ENCODE data around the gene DYNLT2B.
"Not testable (repeated sequence)": the region's sequence is repeated elsewhere in the genome, so short reads cannot be mapped to it uniquely, and the experiment has no call there.

Gene DYNLT2B

DNA sequence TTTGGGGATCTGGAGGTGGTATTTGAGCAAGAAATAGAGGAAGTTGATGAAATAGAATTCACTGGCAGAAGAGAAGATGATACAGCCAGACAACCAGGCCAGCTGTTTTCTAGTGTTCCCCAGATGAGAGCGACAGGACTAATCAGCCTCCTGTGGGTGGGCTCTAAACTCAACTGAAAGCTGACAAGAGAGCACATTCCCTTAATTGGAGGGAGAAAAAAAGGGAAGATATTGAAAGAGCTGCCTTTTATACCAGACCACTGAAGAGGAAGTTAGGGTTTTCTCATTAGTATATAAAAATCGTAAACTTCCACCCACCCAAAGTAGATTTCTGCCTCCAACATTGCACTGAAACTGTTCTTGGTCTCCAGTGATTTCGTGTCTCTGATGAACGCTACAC is 26.6 kb upstream of the DYNLT2B start:
- no peak for ATAC-seq

DNA sequence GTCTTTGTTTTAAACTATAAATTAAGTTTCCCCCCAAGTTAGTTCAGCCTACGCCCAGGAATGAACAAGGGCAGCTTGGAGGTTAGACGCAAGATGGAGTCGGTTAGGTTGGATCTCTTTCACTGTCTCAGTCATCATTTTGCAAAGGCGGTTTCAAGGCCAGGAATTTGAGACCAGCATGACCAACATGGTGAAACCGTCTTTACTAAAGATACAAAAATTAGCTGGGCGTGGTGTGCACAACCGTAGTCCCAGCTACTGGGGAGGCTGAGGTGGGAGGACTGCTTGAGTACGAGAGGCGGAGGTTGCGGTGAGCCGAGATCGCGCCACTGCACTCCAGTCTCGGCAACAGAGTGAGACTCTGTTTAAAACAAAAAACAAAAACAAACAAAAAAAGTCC is 25.9 kb upstream of the DYNLT2B start:
- ATAC-seq, result not testable (repeated sequence)

More for the DNA sequence above, 26.6 kb upstream of the DYNLT2B start:
- TF ChIP-seq GLIS3 (CRISPR knock-in tag; IDR thresholded peaks at IDR 0.05) (no peak), ZFP30 (CRISPR knock-in tag; IDR thresholded peaks at IDR 0.05) (no peak), ISL1 (CRISPR knock-in tag; IDR thresholded peaks at IDR 0.05) (no peak), RARB (CRISPR knock-in tag; IDR thresholded peaks at IDR 0.05) (no peak), TOX (CRISPR knock-in tag; IDR thresholded peaks at IDR 0.05; ENCODE audit: borderline replicate concordance) (no peak), ZC3H10 (CRISPR knock-in tag; IDR thresholded peaks at IDR 0.05) (no peak), ZNF8 (CRISPR knock-in tag; IDR thresholded peaks at IDR 0.05) (no peak), ARNTL (CRISPR knock-in tag; IDR thresholded peaks at IDR 0.05; ENCODE audit: borderline replicate concordance, low read depth) (no peak), OSR1 (CRISPR knock-in tag; IDR thresholded peaks at IDR 0.05) (no peak), TCF4 (CRISPR knock-in tag; IDR thresholded peaks at IDR 0.05; ENCODE audit: borderline replicate concordance) (no peak), PPARA (CRISPR knock-in tag; IDR thresholded peaks at IDR 0.05; ENCODE audit: borderline replicate concordance) (no peak), ZNF70 (CRISPR knock-in tag; IDR thresholded peaks at IDR 0.05) (no peak), CSDC2 (CRISPR knock-in tag; IDR thresholded peaks at IDR 0.05) (no peak), SNAI2 (CRISPR knock-in tag; IDR thresholded peaks at IDR 0.05) (no peak)
- TF ChIP-seq, protein P1, sequence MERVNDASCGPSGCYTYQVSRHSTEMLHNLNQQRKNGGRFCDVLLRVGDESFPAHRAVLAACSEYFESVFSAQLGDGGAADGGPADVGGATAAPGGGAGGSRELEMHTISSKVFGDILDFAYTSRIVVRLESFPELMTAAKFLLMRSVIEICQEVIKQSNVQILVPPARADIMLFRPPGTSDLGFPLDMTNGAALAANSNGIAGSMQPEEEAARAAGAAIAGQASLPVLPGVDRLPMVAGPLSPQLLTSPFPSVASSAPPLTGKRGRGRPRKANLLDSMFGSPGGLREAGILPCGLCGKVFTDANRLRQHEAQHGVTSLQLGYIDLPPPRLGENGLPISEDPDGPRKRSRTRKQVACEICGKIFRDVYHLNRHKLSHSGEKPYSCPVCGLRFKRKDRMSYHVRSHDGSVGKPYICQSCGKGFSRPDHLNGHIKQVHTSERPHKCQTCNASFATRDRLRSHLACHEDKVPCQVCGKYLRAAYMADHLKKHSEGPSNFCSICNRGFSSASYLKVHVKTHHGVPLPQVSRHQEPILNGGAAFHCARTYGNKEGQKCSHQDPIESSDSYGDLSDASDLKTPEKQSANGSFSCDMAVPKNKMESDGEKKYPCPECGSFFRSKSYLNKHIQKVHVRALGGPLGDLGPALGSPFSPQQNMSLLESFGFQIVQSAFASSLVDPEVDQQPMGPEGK (CRISPR knock-in tag; IDR thresholded peaks at IDR 0.05; ENCODE audit: borderline replicate concordance), result no peak
- TF ChIP-seq, protein P2, sequence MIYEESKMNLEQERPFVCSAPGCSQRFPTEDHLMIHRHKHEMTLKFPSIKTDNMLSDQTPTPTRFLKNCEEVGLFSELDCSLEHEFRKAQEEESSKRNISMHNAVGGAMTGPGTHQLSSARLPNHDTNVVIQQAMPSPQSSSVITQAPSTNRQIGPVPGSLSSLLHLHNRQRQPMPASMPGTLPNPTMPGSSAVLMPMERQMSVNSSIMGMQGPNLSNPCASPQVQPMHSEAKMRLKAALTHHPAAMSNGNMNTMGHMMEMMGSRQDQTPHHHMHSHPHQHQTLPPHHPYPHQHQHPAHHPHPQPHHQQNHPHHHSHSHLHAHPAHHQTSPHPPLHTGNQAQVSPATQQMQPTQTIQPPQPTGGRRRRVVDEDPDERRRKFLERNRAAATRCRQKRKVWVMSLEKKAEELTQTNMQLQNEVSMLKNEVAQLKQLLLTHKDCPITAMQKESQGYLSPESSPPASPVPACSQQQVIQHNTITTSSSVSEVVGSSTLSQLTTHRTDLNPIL (CRISPR knock-in tag; IDR thresholded peaks at IDR 0.05; ENCODE audit: low read depth), result no peak
- TF ChIP-seq, protein P3, sequence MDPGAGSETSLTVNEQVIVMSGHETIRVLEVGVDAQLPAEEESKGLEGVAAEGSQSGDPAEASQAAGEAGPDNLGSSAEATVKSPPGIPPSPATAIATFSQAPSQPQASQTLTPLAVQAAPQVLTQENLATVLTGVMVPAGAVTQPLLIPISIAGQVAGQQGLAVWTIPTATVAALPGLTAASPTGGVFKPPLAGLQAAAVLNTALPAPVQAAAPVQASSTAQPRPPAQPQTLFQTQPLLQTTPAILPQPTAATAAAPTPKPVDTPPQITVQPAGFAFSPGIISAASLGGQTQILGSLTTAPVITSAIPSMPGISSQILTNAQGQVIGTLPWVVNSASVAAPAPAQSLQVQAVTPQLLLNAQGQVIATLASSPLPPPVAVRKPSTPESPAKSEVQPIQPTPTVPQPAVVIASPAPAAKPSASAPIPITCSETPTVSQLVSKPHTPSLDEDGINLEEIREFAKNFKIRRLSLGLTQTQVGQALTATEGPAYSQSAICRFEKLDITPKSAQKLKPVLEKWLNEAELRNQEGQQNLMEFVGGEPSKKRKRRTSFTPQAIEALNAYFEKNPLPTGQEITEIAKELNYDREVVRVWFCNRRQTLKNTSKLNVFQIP (CRISPR knock-in tag; IDR thresholded peaks at IDR 0.05; ENCODE audit: borderline replicate concordance, low read depth), result no peak

DNA sequence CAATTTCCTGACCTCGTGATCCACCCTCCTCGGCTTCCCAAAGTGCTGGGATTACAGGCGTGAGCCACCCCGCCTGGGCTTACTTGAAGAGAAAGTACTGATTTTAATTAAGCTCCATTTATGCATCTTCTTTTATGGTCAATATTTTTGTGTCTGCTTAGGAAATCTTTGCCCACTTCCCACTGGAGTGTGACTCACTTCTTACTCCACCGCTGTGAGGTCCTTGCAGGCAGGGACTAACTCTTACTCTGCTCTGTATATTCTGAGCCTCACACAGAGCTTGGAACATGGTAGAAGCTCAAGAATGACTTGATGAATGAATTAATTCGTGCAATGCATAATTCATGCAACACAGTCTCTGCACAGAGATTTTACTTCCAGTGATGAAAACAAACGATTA is 23.1 kb upstream of the DYNLT2B start:
- 0 out of 3 replicates have a peak, but pooled peaks have one; percentile 21 for ATAC-seq

DNA sequence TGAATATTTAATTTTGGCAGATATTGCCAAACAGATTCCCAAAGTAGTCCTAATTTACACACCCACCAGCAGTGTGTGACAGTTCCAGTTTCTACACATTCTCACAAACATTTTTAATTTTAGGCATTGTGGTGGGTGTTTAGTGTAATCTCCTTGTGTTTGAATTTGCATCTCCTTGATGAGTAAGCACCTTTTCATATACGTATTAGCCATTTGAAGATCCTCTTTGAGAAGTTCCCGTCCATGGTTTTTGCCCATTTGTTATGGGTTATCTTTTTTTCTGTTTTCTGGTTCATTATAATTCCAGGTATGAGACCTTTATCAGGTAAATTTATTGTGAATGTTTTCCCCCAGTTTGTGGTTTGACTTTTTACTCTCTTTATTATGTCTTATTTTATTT is 22.4 kb upstream of the DYNLT2B start:
- no peak for ATAC-seq
- TF ChIP-seq, protein P3 (CRISPR knock-in tag; IDR thresholded peaks at IDR 0.05; ENCODE audit: borderline replicate concordance, low read depth), result no peak
- TF ChIP-seq, protein P2 (CRISPR knock-in tag; IDR thresholded peaks at IDR 0.05; ENCODE audit: low read depth), result no peak
- no peak for TF ChIP-seq TCF4 (CRISPR knock-in tag; IDR thresholded peaks at IDR 0.05; ENCODE audit: borderline replicate concordance)
- no peak for TF ChIP-seq OSR1 (CRISPR knock-in tag; IDR thresholded peaks at IDR 0.05)
- TF ChIP-seq ARNTL (CRISPR knock-in tag; IDR thresholded peaks at IDR 0.05; ENCODE audit: borderline replicate concordance, low read depth), result no peak
- no peak for TF ChIP-seq ESRRG (CRISPR knock-in tag; IDR thresholded peaks at IDR 0.05)
- TF ChIP-seq, protein P4, sequence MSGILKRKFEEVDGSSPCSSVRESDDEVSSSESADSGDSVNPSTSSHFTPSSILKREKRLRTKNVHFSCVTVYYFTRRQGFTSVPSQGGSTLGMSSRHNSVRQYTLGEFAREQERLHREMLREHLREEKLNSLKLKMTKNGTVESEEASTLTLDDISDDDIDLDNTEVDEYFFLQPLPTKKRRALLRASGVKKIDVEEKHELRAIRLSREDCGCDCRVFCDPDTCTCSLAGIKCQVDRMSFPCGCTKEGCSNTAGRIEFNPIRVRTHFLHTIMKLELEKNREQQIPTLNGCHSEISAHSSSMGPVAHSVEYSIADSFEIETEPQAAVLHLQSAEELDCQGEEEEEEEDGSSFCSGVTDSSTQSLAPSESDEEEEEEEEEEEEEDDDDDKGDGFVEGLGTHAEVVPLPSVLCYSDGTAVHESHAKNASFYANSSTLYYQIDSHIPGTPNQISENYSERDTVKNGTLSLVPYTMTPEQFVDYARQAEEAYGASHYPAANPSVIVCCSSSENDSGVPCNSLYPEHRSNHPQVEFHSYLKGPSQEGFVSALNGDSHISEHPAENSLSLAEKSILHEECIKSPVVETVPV (CRISPR knock-in tag; IDR thresholded peaks at IDR 0.05), result no peak
- TF ChIP-seq ISL1 (CRISPR knock-in tag; IDR thresholded peaks at IDR 0.05), result no peak
- no peak for TF ChIP-seq ZC3H10 (CRISPR knock-in tag; IDR thresholded peaks at IDR 0.05)
- TF ChIP-seq, protein P5, sequence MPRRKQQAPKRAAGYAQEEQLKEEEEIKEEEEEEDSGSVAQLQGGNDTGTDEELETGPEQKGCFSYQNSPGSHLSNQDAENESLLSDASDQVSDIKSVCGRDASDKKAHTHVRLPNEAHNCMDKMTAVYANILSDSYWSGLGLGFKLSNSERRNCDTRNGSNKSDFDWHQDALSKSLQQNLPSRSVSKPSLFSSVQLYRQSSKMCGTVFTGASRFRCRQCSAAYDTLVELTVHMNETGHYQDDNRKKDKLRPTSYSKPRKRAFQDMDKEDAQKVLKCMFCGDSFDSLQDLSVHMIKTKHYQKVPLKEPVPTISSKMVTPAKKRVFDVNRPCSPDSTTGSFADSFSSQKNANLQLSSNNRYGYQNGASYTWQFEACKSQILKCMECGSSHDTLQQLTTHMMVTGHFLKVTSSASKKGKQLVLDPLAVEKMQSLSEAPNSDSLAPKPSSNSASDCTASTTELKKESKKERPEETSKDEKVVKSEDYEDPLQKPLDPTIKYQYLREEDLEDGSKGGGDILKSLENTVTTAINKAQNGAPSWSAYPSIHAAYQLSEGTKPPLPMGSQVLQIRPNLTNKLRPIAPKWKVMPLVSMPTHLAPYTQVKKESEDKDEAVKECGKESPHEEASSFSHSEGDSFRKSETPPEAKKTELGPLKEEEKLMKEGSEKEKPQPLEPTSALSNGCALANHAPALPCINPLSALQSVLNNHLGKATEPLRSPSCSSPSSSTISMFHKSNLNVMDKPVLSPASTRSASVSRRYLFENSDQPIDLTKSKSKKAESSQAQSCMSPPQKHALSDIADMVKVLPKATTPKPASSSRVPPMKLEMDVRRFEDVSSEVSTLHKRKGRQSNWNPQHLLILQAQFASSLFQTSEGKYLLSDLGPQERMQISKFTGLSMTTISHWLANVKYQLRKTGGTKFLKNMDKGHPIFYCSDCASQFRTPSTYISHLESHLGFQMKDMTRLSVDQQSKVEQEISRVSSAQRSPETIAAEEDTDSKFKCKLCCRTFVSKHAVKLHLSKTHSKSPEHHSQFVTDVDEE (CRISPR knock-in tag; IDR thresholded peaks at IDR 0.05), result no peak
- no peak for TF ChIP-seq TOX (CRISPR knock-in tag; IDR thresholded peaks at IDR 0.05; ENCODE audit: borderline replicate concordance)
- TF ChIP-seq ZFP3 (CRISPR knock-in tag; IDR thresholded peaks at IDR 0.05), result no peak

More for the DNA sequence above, 23.1 kb upstream of the DYNLT2B start:
- TF ChIP-seq GLIS3 (CRISPR knock-in tag; IDR thresholded peaks at IDR 0.05), result no peak

Data from SK-N-SH treated with all-trans-retinoic acid at 6 μM for 48 hours (cell line).